SU-DHL-6 (cell line): Measurements from ENCODE around the gene FBXO42.

Source experiments
- H2AFZ ChIP-seq: fragments of 200-600 bp; sonication (generic); 2 replicates; pipeline ENCODE4 v1.6.1; 2014; ENCODE audit warnings: low read depth, mild to moderate bottlenecking, moderate library complexity, mixed read lengths, antibody characterized with exemption, low read length; ENCODE audit not compliant: severe bottlenecking
- H3F3A ChIP-seq: fragments of 200-600 bp; shearing (Covaris generic); 2 replicates; pipeline ENCODE4 v1.6.0; 2016; ENCODE audit warnings: antibody characterized with exemption, mild to moderate bottlenecking; ENCODE audit not compliant: insufficient read depth
- H3K27ac ChIP-seq: fragments of 200-600 bp; sonication (generic); 2 replicates; pipeline ENCODE4 v1.5.1; 2016; ENCODE audit warnings: low read depth, mild to moderate bottlenecking, low read length, moderate library complexity, mixed read lengths
- H3K27me3 ChIP-seq: fragments of 200-600 bp; sonication (generic), shearing (Covaris generic); 2 replicates; pipeline ENCODE4 v1.6.0; 2014; ENCODE audit warnings: mild to moderate bottlenecking, low read length
- H3K36me3 ChIP-seq: fragments of 200-600 bp; sonication (generic); 2 replicates; pipeline ENCODE4 v1.6.1; 2014; ENCODE audit warnings: mild to moderate bottlenecking, low read length, mixed read lengths
- H3K4me2 ChIP-seq: fragments of 300-600, 200-600 bp; shearing (Covaris generic), sonication (generic); 2 replicates; pipeline ENCODE4 v1.6.0; 2014; ENCODE audit warnings: low read length, low read depth, mild to moderate bottlenecking; ENCODE audit not compliant: poor library complexity, severe bottlenecking
- H3K4me3 ChIP-seq: fragments of 200-600 bp; sonication (generic); 2 replicates; pipeline ENCODE4 v1.5.1; 2014; ENCODE audit warnings: antibody characterized with exemption, low read length, mild to moderate bottlenecking, mixed read lengths; ENCODE audit not compliant: insufficient read depth, poor library complexity, severe bottlenecking
- H3K79me2 ChIP-seq: fragments of 200-600 bp; sonication (generic); 2 replicates; pipeline ENCODE4 v1.6.1; 2014; ENCODE audit warnings: mild to moderate bottlenecking, low read length, moderate library complexity; ENCODE audit not compliant: insufficient read depth
- H3K9ac ChIP-seq: fragments of 200-600 bp; sonication (generic); 2 replicates; pipeline ENCODE4 v1.7.0; 2014; ENCODE audit warnings: mild to moderate bottlenecking, low read length
- H3K9me2 ChIP-seq: fragments of 200-600 bp; sonication (generic); replicated peaks from 2 replicates; pipeline ENCODE4 v1.6.1; 2014; ENCODE audit warnings: low read length; ENCODE audit not compliant: insufficient read depth
- H3K9me3 ChIP-seq: fragments of 200-600 bp; sonication (generic); 2 replicates; pipeline ENCODE4 v1.6.1; 2014; ENCODE audit warnings: low read length, mixed read lengths; ENCODE audit not compliant: insufficient read depth
- H4K20me1 ChIP-seq: fragments of 200-600 bp; sonication (generic); 2 replicates; pipeline ENCODE4 v1.6.1; 2014; ENCODE audit warnings: low read depth, mild to moderate bottlenecking, antibody characterized with exemption, low read length, moderate library complexity, mixed read lengths
- CTCF ChIP-seq: fragments of 200-600 bp; sonication (generic); IDR thresholded peaks from one replicate; pipeline ENCODE4 v1.5.1; 2017; ENCODE audit warnings: antibody characterized with exemption, mild to moderate bottlenecking, low read length, moderate library complexity; ENCODE audit not compliant: insufficient read depth, poor library complexity, severe bottlenecking
- EZH2phosphoT487 ChIP-seq: fragments of 200-600 bp; sonication (generic), shearing (Covaris generic); conservative IDR thresholded peaks from 2 replicates; pipeline ENCODE4 v1.6.1; 2018; ENCODE audit warnings: mild to moderate bottlenecking, antibody characterized with exemption, low read length, moderate library complexity, mixed read lengths

The FBXO42 gene

GRCh38 chr1:16275591-16275990, 76.7 kb downstream of the FBXO42 start:
- no peaks in the 10 kb centered on the region for H4K20me1 ChIP-seq
- no peaks in the 10 kb centered on the region for H3F3A ChIP-seq
- no peaks in the 10 kb centered on the region for H3K36me3 ChIP-seq
- H3K27ac ChIP-seq, result no peak overlapping the region
- no peak overlapping the region for H3K4me2 ChIP-seq
- no peaks in the 10 kb centered on the region for H3K9me2 ChIP-seq
- H3K79me2 ChIP-seq, result no peaks in the 10 kb centered on the region
- no peak overlapping the region for H3K9ac ChIP-seq
- no peak overlapping the region for H3K4me3 ChIP-seq
- TF ChIP-seq EZH2phosphoT487, result no peak
- TF ChIP-seq CTCF, result no peak
- H2AFZ ChIP-seq, result no peak overlapping the region
- no peaks in the 10 kb centered on the region for H3K9me3 ChIP-seq
- H3K27me3 ChIP-seq, result no peaks in the 10 kb centered on the region

GRCh38 chr1:16267690-16268180, 84.5 kb downstream of the FBXO42 start:
- no peak for TF ChIP-seq EZH2phosphoT487
- TF ChIP-seq CTCF, result no peak

DNA sequence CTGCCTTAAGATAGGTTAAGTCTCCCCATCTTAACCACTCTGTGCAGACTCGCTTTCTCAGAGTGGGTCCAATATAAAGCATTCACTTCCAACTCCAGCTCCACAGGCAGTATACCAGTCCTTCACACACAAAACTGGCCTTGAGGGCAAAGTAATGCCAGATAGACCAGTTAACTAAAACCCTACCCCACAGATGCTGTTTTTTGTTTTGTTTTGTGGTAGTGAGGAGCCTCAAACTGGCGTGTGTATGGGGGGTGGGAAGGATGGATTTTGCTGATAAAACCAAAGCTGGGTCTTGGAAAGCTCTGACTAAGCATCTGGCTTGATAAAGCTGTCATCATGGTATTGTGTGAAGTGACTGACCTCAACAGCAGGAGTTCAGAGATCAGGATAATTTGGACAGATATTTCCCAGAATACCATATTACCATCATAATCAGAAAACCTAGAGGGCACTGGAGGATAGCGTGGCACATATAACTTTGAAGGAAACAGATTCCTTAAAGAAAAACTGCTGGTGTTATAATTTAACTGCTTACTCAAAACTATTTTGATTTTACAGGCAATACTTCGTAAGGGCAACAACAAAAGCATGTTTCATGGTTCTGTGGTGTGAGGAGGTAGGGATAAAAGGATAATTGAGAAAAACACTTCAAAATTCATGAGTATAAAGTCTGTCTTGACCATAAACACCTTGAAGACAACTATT, 85.7 kb downstream of the FBXO42 start:
- no peak overlapping the region for H3K4me3 ChIP-seq
- TF ChIP-seq EZH2phosphoT487, result no peak
- TF ChIP-seq CTCF, result no peak
- H4K20me1 ChIP-seq, result no peaks in the 10 kb centered on the region
- no peaks in the 10 kb centered on the region for H3K27me3 ChIP-seq
- no peaks in the 10 kb centered on the region for H3K9me2 ChIP-seq
- no peaks in the 10 kb centered on the region for H3K79me2 ChIP-seq
- H3K9ac ChIP-seq, result no peak overlapping the region
- H2AFZ ChIP-seq, result no peak overlapping the region
- no peaks in the 10 kb centered on the region for H3K36me3 ChIP-seq
- H3F3A ChIP-seq, result no peaks in the 10 kb centered on the region
- H3K27ac ChIP-seq, result no peak overlapping the region
- no peak overlapping the region for H3K4me2 ChIP-seq
- H3K9me3 ChIP-seq, result no peaks in the 10 kb centered on the region

More at GRCh38 chr1:16267690-16268180, 84.5 kb downstream of the FBXO42 start:
- Histone ChIP-seq H3K79me2 (no peaks in the 10 kb centered on the region), H3F3A (no peaks in the 10 kb centered on the region), H4K20me1 (no peaks in the 10 kb centered on the region), H3K9me2 (no peaks in the 10 kb centered on the region), H3K9ac (no peak overlapping the region), H3K4me3 (no peak overlapping the region), H3K27me3 (no peaks in the 10 kb centered on the region), H3K9me3 (no peaks in the 10 kb centered on the region), H3K4me2 (no peak overlapping the region), H3K27ac (no peak overlapping the region), H3K36me3 (no peaks in the 10 kb centered on the region), H2AFZ (no peak overlapping the region)
